Measurements from ENCODE around the gene PSMB10. TPM values are rescaled to one million over a fixed set of nuclear protein-coding genes. Genes with fewer than 3 reads are reported as not detected.
"Not testable (repeated sequence)": the region's sequence is repeated elsewhere in the genome, so short reads cannot be mapped to it uniquely, and the experiment has no call there.

Gene PSMB10
- total RNA-seq, 1 donor = 69.4 TPM

DNA sequence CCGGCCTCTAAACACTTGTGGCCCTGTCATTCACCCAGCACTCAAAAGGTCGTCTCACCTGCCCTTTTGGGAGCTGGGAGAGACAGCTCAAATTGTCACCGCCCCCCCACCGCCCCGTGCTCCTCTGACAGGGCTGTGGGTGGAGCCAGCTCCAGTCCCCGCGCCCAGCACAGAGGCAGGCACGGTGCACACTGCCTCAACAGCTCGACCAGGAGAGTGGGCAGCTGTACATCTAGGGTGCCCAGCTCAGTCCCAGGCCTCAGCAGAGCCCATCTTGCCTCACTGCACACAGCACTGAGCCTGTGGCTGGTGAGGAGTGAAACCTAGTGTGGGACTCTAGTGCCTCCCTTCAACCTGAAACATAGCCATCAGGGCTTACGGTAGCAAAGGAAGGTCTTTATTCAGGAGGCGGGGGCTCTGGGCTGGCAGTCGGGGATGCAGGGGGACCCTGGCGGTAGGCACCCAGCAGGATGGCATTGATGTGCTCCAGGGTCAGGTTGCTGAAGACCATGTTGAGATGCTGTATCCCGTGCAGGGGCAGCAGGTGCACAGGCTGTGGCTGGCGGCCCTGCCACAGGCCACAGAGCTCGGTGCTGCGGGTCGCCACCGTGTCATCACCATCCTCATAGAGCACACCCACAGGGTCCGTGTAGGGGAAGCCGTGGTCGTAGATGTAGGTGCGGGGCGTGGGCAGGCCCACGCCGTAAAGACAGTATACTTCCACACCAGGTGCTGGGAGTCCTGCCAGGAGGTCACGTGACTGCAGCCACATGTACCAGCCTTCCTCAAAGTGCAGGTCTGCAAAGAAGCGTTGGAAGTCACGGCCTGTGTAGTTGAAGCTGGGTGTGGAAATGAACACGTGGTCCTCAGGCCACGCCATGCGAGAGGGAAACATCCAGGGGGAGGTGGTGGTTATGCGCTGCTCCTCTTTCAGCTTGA is 3.1 kb upstream of the PSMB10 start:
- Histone ChIP-seq H3K4me1 (ENCODE audit: insufficient read depth, low read length) (peaks cover 46% of the 10 kb centered on the region), H3K27me3 (ENCODE audit: insufficient read depth, low read length) (no peaks in the 10 kb centered on the region), H3K4me3 (ENCODE audit: low read length) (no peak overlapping the region), H3K9me3 (ENCODE audit: low read depth, low read length) (no peaks in the 10 kb centered on the region)

DNA sequence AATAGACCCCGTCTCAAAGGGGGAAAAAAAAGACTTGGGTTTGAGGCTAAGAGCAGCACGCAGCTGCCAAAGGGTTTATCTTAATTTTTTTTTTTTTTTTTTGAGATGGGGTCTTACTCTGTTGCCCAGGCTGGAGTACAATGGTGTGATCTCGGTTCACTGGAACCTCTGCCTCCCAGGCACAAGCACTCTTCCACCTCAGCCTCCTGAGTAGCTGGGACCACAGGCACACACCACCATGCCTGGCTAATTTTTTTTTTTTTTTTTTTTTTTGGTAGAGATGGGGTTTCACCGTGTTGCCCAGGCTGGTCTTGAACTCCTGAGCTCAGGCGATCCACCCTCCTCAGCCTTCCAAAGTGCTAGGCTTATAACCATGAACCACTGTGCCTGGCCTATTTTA is 1.1 kb upstream of the PSMB10 start:
- H3K4me1 ChIP-seq (ENCODE audit: insufficient read depth, low read length) = peaks cover 52% of the 10 kb centered on the region
- H3K9me3 ChIP-seq (ENCODE audit: low read depth, low read length); H3K27me3 ChIP-seq (ENCODE audit: insufficient read depth, low read length); H3K4me3 ChIP-seq (ENCODE audit: low read length): not testable (repeated sequence)

DNA sequence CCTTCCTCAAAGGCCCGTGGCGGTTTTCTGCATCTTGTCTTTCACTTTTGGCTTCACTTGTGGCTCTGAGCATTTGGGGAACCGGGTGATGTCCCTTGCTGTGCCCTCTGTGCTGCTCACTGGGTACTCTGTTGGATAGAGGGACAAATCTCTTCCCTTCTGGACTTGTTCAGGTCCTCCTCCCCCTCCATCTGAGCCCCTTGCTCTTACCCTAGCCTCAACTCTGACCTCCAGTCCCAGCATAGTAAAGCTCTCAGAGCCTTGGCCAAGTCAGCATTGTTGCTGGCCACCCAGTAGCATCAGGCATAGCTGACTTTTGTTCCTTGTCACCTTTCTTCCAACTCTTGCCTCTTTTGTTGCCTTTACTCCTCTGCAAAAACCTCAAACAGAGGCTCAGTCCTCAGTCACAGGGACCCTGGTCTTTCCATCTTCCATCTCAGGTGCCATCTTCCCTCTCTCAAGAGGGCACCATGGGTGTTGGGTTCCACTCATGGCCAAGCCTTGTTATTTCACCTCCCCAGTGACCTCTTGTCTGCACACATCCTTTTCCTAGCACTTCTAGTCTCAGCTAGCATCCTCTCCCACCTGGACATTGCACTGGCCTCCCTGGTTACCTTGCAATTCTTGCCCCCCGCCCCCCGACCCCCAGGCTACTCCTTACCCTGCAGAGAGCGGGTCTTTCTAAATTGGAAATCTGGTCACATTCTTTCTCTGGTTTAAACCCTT is 393 bp upstream of the PSMB10 start:
- peak overlapping the region; percentile 98 for H3K4me3 ChIP-seq (ENCODE audit: low read length)
- no peaks in the 10 kb centered on the region for H3K27me3 ChIP-seq (ENCODE audit: insufficient read depth, low read length)
- H3K9me3 ChIP-seq (ENCODE audit: low read depth, low read length) = no peaks in the 10 kb centered on the region
- peaks cover 52% of the 10 kb centered on the region for H3K4me1 ChIP-seq (ENCODE audit: insufficient read depth, low read length)

DNA sequence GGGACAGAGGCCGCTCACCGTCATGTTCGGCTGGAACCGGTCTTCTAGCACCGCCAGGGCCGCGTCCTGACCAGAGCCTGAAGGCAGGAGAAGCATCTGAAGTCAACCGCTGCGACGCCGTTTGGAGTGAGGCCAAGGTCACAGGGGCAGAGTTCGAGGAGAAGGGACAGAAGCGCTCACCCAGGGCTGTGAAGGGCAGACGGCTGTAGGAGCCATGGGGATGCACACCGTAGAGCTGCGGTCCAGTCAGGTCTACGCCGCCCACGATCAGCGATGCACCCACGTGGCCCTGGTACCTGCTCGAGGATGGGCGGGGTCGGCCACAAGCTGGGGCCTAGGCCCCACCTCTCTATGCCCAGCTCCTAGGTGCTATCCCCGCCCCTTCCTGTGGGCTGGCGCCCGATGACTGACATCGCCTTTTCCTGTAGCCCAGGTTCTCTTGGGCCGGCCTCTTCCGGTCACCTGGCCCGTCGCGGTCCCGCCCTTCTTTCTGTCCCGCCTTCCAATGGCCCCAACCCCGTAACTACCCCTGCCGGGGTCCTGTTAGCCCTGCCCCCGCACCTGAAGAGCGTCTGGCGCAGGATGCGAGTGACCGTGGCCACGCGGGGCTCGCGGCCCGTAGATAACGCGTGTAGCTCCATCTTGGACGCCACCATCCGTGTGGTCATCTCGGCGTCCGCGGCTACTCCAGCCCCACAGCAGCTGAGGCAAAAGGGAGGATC is 1.1 kb downstream of the PSMB10 start:
- H3K27me3 ChIP-seq (ENCODE audit: insufficient read depth, low read length) = no peaks in the 10 kb centered on the region
- H3K9me3 ChIP-seq (ENCODE audit: low read depth, low read length) = no peaks in the 10 kb centered on the region
- peaks cover 41% of the 10 kb centered on the region for H3K4me1 ChIP-seq (ENCODE audit: insufficient read depth, low read length)
- peak overlapping the region; percentile 98 for H3K4me3 ChIP-seq (ENCODE audit: low read length)

DNA sequence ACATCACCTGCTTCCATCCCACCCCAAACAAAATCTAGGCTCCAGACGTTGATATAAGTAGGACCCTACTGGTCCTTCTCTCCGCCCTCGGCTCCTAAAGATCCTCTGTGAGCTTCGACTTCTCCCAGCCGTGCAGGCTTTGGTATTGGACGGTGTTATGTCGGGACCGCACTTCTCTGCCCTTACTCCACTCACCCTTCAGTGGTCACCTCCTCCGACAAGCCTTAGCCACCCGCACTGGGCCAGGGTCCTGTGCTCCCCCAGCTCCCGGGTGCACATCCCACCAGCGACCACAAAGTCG is 1.6 kb downstream of the PSMB10 start:
- Histone ChIP-seq H3K4me3 (ENCODE audit: low read length) (no peak overlapping the region), H3K4me1 (ENCODE audit: insufficient read depth, low read length) (peaks cover 36% of the 10 kb centered on the region), H3K9me3 (ENCODE audit: low read depth, low read length) (no peaks in the 10 kb centered on the region), H3K27me3 (ENCODE audit: insufficient read depth, low read length) (no peaks in the 10 kb centered on the region)

DNA sequence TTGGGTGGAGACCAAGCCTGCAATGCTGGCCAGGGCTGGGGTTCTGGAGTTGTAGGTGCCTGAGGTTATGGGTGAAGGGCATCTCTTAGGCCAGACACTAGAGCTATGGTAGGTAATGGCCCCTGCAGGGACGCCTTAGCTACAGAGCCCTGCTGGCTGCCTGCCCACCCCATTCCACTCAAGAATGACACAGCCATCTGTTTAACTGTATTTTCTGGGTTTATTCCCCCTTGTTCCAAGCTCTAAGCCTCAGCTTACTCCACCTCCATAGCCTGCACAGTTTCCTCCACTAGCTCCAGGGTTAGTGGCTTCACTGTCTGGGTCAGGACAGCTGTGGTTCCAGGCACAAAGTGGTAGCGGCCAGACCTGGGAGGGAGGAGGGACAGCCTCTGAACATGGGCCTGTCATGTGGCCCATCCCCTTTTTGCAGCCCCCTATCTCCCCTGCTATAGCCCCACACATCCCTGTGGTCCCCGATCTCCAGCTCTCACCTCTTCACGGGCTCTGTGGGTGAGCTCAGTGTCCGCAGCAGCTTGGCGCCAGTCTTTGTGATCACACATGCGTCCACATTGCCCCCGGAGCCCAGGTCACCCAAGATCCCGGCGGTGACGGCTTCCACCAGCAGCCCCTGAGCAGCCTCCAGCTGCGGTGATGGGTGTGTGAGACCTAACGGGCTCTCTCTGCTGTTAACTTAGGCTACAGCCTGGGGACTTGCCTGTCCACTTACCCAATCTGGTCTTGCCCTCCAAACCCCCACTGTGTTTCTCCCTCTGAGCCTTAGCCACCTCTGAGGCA is 2.1 kb downstream of the PSMB10 start:
- Histone ChIP-seq H3K4me1 (ENCODE audit: insufficient read depth, low read length) (peaks cover 30% of the 10 kb centered on the region), H3K9me3 (ENCODE audit: low read depth, low read length) (no peaks in the 10 kb centered on the region), H3K4me3 (ENCODE audit: low read length) (no peak overlapping the region), H3K27me3 (ENCODE audit: insufficient read depth, low read length) (no peaks in the 10 kb centered on the region)

DNA sequence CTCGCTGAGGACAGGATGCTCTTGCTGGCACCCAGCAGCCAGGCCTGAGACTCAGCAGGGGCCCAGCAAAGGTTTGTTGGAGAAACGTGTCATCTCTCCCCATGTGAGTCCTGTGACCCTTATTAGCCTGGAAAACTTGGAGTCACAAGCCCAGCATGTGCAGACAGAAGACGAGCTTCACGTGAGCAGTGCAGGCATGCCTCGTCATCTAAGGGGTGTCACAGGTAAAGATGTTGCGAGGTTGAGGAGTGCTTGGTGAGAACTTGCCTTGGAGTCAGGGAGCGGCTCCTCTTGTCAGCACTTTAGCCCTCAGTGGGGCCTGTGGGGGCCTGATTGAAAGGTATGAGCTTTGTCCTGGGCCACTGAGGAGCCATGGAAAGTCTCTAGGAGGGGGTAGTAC is 2.8 kb downstream of the PSMB10 start:
- peaks cover 29% of the 10 kb centered on the region for H3K4me1 ChIP-seq (ENCODE audit: insufficient read depth, low read length)
- no peaks in the 10 kb centered on the region for H3K27me3 ChIP-seq (ENCODE audit: insufficient read depth, low read length)
- no peaks in the 10 kb centered on the region for H3K9me3 ChIP-seq (ENCODE audit: low read depth, low read length)
- H3K4me3 ChIP-seq (ENCODE audit: low read length) = no peak overlapping the region

DNA sequence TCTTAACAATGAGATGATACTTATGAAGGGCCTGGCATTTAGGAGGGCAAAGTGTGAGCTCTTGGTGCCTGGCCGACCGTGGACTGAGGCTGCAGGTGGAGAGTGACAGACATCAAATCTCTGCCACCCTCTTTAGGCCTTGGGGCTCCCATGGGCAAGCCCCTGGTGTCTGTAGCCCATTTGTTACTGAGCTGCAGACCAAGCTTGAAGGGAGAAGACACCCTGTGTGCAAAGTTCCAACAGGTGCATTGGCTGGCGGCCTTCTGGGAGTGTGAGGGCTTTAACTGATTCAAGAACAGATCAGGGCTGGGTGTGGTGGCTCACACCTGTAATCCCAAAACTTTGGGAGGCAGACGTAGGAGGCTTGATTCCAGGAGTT is 4.2 kb downstream of the PSMB10 start:
- Histone ChIP-seq H3K4me3 (ENCODE audit: low read length) (no peak overlapping the region), H3K9me3 (ENCODE audit: low read depth, low read length) (no peaks in the 10 kb centered on the region), H3K4me1 (ENCODE audit: insufficient read depth, low read length) (peaks cover 22% of the 10 kb centered on the region), H3K27me3 (ENCODE audit: insufficient read depth, low read length) (no peaks in the 10 kb centered on the region)

DNA sequence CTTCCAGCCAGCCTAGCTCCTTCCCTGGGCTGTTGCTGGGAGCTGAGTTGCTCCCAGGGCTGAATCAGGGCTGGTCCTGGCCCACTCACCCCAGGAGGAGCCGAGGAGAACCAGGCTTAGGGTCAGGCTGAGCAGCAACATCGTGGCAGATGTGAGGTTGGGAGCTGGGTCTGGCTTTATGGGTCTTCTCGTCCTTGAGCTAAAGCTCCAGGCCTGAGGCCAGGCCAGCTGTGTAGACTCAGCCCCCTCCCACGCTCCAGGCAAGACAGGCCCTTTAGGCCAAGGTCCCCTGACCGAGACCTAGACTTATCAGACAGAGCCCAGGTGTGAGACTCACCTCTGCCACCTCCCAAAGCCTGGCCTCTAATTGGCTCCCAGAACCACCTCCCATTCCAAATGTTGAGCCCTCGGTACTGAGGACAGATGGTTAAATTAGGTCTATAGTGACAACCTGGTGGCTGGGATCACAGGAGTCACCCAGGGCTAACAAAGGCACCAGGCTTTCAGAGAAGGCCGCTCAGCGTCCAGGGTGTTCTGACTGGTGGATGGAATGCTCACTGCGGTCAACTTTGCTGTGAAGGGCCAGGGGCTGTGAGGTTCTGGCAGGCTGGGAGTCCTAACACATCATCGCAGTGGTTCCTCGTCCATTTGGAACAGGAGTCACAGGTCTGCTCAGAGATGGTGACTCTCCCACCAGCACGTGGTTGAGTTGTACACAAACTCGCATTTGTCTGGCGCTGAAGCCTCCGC is 4.8 kb downstream of the PSMB10 start, which contains the start of gene CTRL:
Gene CTRL, minus strand, starts transcription at position 151 of the 750 bp plus-strand sequence. Its CDS starts 10 bp downstream, at position 141.
- Histone ChIP-seq H3K9me3 (ENCODE audit: low read depth, low read length) (no peaks in the 10 kb centered on the region), H3K4me3 (ENCODE audit: low read length) (no peak within 1 kb of the TSS), H3K4me1 (ENCODE audit: insufficient read depth, low read length) (peaks cover 17% of the 10 kb centered on the region), H3K27me3 (ENCODE audit: insufficient read depth, low read length) (no peaks in the 10 kb centered on the region)

DNA sequence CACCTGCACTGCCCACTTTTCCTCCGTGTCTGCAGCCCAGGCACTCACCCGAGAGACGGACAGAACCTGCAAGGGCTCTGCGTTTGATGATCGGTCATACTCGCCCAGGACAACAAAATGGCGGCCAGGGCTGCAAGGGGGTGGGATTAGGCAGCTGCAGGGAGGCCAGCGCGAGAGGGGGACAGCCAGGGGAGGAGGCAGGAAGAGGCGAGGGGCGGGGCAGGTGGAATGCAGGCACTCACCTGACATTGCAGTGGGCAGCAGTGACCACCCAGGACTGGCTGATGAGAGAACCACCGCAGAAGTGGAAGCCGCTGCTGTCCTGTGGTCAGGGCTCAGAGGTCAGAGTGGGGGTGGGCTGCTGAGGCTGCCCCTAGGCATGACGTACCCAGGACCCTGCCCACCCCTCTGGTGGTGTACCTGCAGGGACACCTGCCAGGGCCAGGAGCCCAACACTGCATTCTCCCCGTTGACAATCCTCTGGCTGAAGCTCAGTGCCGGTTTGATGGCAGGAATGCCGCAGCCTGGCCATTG is 5.9 kb downstream of the PSMB10 start:
- Histone ChIP-seq H3K4me1 (ENCODE audit: insufficient read depth, low read length) (peaks cover 15% of the 10 kb centered on the region), H3K9me3 (ENCODE audit: low read depth, low read length) (no peaks in the 10 kb centered on the region), H3K27me3 (ENCODE audit: insufficient read depth, low read length) (no peaks in the 10 kb centered on the region), H3K4me3 (ENCODE audit: low read length) (no peak overlapping the region)

DNA sequence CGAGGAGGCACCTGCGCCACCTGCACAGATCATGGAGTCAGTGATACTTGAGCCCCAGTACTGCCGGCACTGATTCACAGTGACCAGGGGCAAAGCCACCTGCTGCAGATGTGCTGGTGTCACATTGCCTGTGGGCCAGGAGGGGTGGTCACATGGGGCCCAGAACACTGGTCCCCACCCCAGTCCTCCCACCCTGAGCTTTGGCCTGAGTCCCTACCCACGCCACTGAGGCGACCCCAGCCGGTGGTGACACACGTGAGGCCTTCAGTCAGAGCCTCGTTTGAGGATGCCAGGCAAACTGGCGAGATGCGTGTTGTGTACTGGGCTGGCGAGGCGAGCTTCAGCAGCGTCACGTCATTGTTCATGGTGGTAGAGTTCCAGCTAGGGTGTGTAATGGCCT is 6.5 kb downstream of the PSMB10 start:
- Histone ChIP-seq H3K9me3 (ENCODE audit: low read depth, low read length) (no peaks in the 10 kb centered on the region), H3K27me3 (ENCODE audit: insufficient read depth, low read length) (no peaks in the 10 kb centered on the region), H3K4me3 (ENCODE audit: low read length) (no peak overlapping the region), H3K4me1 (ENCODE audit: insufficient read depth, low read length) (peaks cover 11% of the 10 kb centered on the region)

DNA sequence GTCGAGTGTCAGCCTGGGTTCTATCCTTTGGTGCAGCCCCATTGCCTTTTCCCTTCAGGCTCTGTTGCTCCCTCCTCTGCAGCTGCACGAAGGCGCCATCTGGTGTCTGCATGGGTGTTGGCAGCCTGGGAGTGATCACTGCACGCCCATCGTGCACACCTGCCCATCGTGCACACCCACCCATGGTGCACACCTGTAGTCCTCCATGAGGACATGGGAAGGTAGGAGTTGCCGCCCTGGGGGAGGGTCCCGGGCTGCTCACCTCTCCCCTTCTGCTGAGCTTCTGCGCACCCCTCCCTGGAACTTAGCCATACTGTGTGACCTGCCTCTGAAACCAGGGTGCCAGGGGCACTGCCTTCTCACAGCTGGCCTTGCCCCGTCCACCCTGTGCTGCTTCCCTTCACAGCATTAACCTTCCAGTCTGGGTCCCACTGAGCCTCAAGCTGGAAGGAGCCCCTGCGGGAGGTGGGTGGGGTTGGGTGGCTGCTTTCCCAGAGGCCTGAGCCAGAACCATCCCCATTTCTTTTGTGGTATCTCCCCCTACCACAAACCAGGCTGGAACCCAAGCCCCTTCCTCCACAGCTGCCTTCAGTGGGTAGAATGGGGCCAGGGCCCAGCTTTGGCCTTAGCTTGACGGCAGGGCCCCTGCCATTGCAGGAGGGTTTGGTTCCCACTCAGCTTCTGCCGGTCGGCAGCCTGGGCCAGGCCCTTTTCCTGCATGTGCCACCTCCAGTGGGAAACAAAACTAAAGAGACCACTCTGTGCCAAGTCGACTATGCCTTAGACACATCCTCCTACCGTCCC is 7.9 kb downstream of the PSMB10 start:
- H3K4me1 ChIP-seq (ENCODE audit: insufficient read depth, low read length) = no peaks in the 10 kb centered on the region
- no peaks in the 10 kb centered on the region for H3K27me3 ChIP-seq (ENCODE audit: insufficient read depth, low read length)
- no peak overlapping the region for H3K4me3 ChIP-seq (ENCODE audit: low read length)
- H3K9me3 ChIP-seq (ENCODE audit: low read depth, low read length) = no peaks in the 10 kb centered on the region

DNA sequence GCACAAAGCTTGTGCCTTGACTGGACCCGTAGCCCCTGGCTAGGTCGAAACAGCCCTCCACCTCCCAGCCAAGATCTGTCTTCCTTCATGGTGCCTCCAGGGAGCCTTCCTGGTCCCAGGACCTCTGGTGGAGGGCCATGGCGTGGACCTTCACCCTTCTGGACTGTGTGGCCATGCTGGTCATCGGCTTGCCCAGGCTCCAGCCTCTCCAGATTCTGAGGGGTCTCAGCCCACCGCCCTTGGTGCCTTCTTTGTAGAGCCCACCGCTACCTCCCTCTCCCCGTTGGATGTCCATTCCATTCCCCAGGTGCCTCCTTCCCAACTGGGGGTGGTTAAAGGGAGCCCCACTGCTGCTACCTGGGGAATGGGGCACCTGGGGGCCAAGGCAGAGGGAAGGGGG is 8.5 kb downstream of the PSMB10 start:
- H3K9me3 ChIP-seq (ENCODE audit: low read depth, low read length) = no peaks in the 10 kb centered on the region
- no peaks in the 10 kb centered on the region for H3K4me1 ChIP-seq (ENCODE audit: insufficient read depth, low read length)
- no peaks in the 10 kb centered on the region for H3K27me3 ChIP-seq (ENCODE audit: insufficient read depth, low read length)
- H3K4me3 ChIP-seq (ENCODE audit: low read length) = no peak overlapping the region

Data from mononuclear cell (primary cell).